ENCODE results near the gene CACUL1. TPM values are rescaled to one million over a fixed set of nuclear protein-coding genes. Genes with fewer than 3 reads are reported as not detected.

CACUL1 gene
- total and polyA plus RNA-seq, 9 of the 15 experiments (the other 6 are each of a cell fraction or from before 2014, with no cell fraction given) = 4.5 to 17.1 (median 13.5) TPM

DNA sequence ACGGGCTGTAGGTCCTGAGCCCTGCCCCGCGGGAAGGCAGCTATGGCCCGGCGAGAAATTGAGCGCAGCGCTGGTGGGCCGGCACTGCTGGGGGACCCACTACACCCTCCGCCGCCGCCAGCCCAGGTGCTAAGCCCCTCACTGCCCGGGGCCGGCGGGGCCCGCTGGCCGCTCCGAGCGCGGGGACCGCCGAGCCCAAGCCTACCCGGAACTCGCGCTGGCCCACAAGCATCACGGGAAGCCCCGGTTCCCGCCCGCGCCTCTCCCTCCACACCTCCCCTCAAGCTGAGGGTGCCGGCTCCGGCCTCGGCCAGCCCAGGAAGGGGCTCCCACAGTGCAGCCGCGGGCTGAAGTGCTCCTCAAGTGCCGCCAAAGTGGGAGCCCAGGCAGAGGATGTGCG, 5.5 kb upstream of the CACUL1 start:
- no peaks in the 10 kb centered on the region for H3K27me3 ChIP-seq (ENCODE audit: control insufficient read depth in 2 of 2, insufficient read depth in 2 of 2, low read length in 2 of 2)
- no peak overlapping the region for H3K9ac ChIP-seq (ENCODE audit: insufficient read depth in 1 of 2, low read depth in 2 of 2, low read length in 2 of 2)
- in situ Hi-C loops (cut with MboI) (no loop called here), intact Hi-C loops (cut with micrococcal nuclease) (no loop called here)
- FAIRE-seq = no peak
- TF ChIP-seq HIVEP1 (CRISPR knock-in tag; IDR thresholded peaks at IDR 0.05) = no peak
- 92% methylated on average over 4 of the region's 36 CpGs for WGBS (ENCODE audit: insufficient coverage, low coverage, missing lambda C conversion rate)
- H4K20me1 ChIP-seq (replicated peaks; ENCODE audit: control insufficient read depth, insufficient read depth, low read length) = no peaks in the 10 kb centered on the region
- CTCF ChIA-PET (ENCODE audit: low intra/inter-chr PET ratio) = no interaction called here
- POLR2A ChIA-PET = no interaction called here
- DNase-seq (ENCODE audit: extremely low read depth in 1 of 4, low spot score in 3 of 4) = no peak
- H3K4me2 ChIP-seq (ENCODE audit: insufficient read depth, low read length) = no peak overlapping the region
- H3K9me1 ChIP-seq (ENCODE audit: control insufficient read depth, insufficient read depth, low read length) = no peaks in the 10 kb centered on the region
- peaks cover 3 to 9% of the 10 kb centered on the region in 2 experiments; a peak in 4 of 5 replicates for H3K4me1 ChIP-seq (replicated peaks in 1 of 2; ENCODE audit: control insufficient read depth in 2 of 2, insufficient read depth in 2 of 2, low read length in 2 of 2)
- no peak overlapping the region for H3K27ac ChIP-seq (ENCODE audit: extremely low read depth, low read depth, low read length)
- BruUV-seq (replicated peaks) = no TSS peak
- no peaks in the 10 kb centered on the region for H3K36me3 ChIP-seq (ENCODE audit: control insufficient read depth, insufficient read depth, low read length)
- H2AFZ ChIP-seq (ENCODE audit: low read depth, low read length) = no peak overlapping the region
- no peak for ATAC-seq
- no peak overlapping the region for H3K4me3 ChIP-seq
- no peaks in the 10 kb centered on the region for H3K79me2 ChIP-seq (ENCODE audit: control insufficient read depth, insufficient read depth, low read length)
- H3K9me3 ChIP-seq (replicated peaks; ENCODE audit: control insufficient read depth, insufficient read depth, low read depth, low read length) = no peaks in the 10 kb centered on the region

GRCh38 chr10:118758449-118758848, 3.7 kb upstream of the CACUL1 start:
- Histone ChIP-seq H3K27me3 (ENCODE audit: control insufficient read depth in 2 of 2, insufficient read depth in 2 of 2, low read length in 2 of 2) (no peaks in the 10 kb centered on the region), H3K79me2 (ENCODE audit: control insufficient read depth, insufficient read depth, low read length) (peaks cover 13% of the 10 kb centered on the region), H3K9me1 (ENCODE audit: control insufficient read depth, insufficient read depth, low read length) (no peaks in the 10 kb centered on the region), H3K9me3 (replicated peaks; ENCODE audit: control insufficient read depth, insufficient read depth, low read depth, low read length) (no peaks in the 10 kb centered on the region), H2AFZ (ENCODE audit: low read depth, low read length) (no peak overlapping the region), H3K4me1 (replicated peaks in 1 of 2; ENCODE audit: control insufficient read depth in 2 of 2, insufficient read depth in 2 of 2, low read length in 2 of 2) (peaks cover 3 to 11% of the 10 kb centered on the region in 2 experiments; a peak in 4 of 5 replicates), H3K4me3 (no peak overlapping the region), H3K9ac (ENCODE audit: insufficient read depth in 1 of 2, low read depth in 2 of 2, low read length in 2 of 2) (no peak overlapping the region), H4K20me1 (replicated peaks; ENCODE audit: control insufficient read depth, insufficient read depth, low read length) (peaks cover 8% of the 10 kb centered on the region; the same call in 1 of the 2 replicates), H3K4me2 (ENCODE audit: insufficient read depth, low read length) (no peak overlapping the region), H3K27ac (ENCODE audit: extremely low read depth, low read depth, low read length) (no peak overlapping the region), H3K36me3 (ENCODE audit: control insufficient read depth, insufficient read depth, low read length) (no peaks in the 10 kb centered on the region)
- FAIRE-seq = no peak
- 38% methylated on average over 1 of the region's 1 CpG for WGBS (ENCODE audit: insufficient coverage, low coverage, missing lambda C conversion rate)
- no TSS peak for BruUV-seq (replicated peaks)
- ChIA-PET POLR2A (interaction anchor here (0.6 to 1.2 kb wide), 2 partner anchors 34 to 901 kb away, joined by 3 read pairs; no protein-coding TSS in a partner anchor), CTCF (ENCODE audit: low intra/inter-chr PET ratio) (no interaction called here)
- no peak for DNase-seq (ENCODE audit: extremely low read depth in 1 of 4, low spot score in 3 of 4)
- intact Hi-C loops (cut with micrococcal nuclease) = no loop called here
- in situ Hi-C loops (cut with MboI) = no loop called here
- no peak for ATAC-seq
- TF ChIP-seq PHF21A (IDR thresholded peaks at IDR 0.05; ENCODE audit: borderline replicate concordance, low read depth) (no peak), MIER1 (IDR thresholded peaks at IDR 0.05; ENCODE audit: low read depth) (no peak), TOE1 (IDR thresholded peaks at IDR 0.05; ENCODE audit: borderline replicate concordance) (no peak), TOE1 (CRISPR knock-in tag; IDR thresholded peaks at IDR 0.05; ENCODE audit: borderline replicate concordance, low read depth) (no peak), DACH1 (IDR thresholded peaks at IDR 0.05; ENCODE audit: partially characterized antibody) (no peak), ZNF507 (tag; conservative IDR thresholded peaks at IDR 0.05) (no peak), NELFE (IDR thresholded peaks at IDR 0.05; ENCODE audit: insufficient read depth, insufficient read length) (no peak), POLR2AphosphoS5 (IDR thresholded peaks at IDR 0.05; ENCODE audit: control insufficient read depth, insufficient read depth, low read depth, low read length) (no peak), FOXK2 (conservative IDR thresholded peaks at IDR 0.05 in 1 of 2, IDR thresholded peaks at IDR 0.05 in 1 of 2; ENCODE audit: low read depth in 2 of 2) (no peak), SRSF7 (optimal IDR thresholded peaks at IDR 0.05; ENCODE audit: low read depth, low read length) (no peak), CCNT2 (IDR thresholded peaks at IDR 0.05; ENCODE audit: borderline replicate concordance, extremely low read depth, insufficient read length, low read depth, low read length) (no peak), MEF2A (IDR thresholded peaks at IDR 0.05; ENCODE audit: control insufficient read depth, low read depth, low read length) (no peak)
- TF ChIP-seq, protein P1, sequence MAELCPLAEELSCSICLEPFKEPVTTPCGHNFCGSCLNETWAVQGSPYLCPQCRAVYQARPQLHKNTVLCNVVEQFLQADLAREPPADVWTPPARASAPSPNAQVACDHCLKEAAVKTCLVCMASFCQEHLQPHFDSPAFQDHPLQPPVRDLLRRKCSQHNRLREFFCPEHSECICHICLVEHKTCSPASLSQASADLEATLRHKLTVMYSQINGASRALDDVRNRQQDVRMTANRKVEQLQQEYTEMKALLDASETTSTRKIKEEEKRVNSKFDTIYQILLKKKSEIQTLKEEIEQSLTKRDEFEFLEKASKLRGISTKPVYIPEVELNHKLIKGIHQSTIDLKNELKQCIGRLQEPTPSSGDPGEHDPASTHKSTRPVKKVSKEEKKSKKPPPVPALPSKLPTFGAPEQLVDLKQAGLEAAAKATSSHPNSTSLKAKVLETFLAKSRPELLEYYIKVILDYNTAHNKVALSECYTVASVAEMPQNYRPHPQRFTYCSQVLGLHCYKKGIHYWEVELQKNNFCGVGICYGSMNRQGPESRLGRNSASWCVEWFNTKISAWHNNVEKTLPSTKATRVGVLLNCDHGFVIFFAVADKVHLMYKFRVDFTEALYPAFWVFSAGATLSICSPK (IDR thresholded peaks at IDR 0.05; ENCODE audit: borderline replicate concordance) = no peak

All from K562 (cell line).